Activated CD4-positive, alpha-beta T cell treated with anti-CD3 and anti-CD28 coated beads, Interleukin-2, amount 50 U/mL, for 48 hours (primary cell): ENCODE measurements around the gene TMC4.
"Not testable (repeated sequence)": the region's sequence is repeated elsewhere in the genome, so short reads cannot be mapped to it uniquely, and the experiment has no call there.

Experiments used
- DNase-seq, 2 experiments: peaks; one replicate each; pipeline ENCODE4 v3.0.0-alpha.2; 2020

The TMC4 gene

GRCh38 chr19:54201980-54202379 lies 29.0 kb upstream of the TMC4 start:
- DNase-seq = no peak

- no peak for DNase-seq
These were observed 28.3 kb upstream of the TMC4 start for GRCh38 chr19:54201172-54201701.

GRCh38 chr19:54199401-54199800 lies 26.4 kb upstream of the TMC4 start:
- no peak for DNase-seq

GRCh38 chr19:54197121-54197520 lies 24.2 kb upstream of the TMC4 start:
- no peak for DNase-seq

GRCh38 chr19:54196536-54196935 lies 23.6 kb upstream of the TMC4 start:
- no peak for DNase-seq

GRCh38 chr19:54194463-54194862 lies 21.5 kb upstream of the TMC4 start:
- DNase-seq = not testable (repeated sequence)

- DNase-seq = no peak
These were observed 20.1 kb upstream of the TMC4 start for GRCh38 chr19:54193011-54193410.

- DNase-seq = no peak
These were observed 19.0 kb upstream of the TMC4 start for GRCh38 chr19:54191811-54192453.

- peak; percentile 82 to 84 for DNase-seq
These were observed 18.3 kb upstream of the TMC4 start, which contains the start of gene TSEN34 for GRCh38 chr19:54191011-54191810. Gene TSEN34 (plus strand): TSS chr19:54191308. CDS start chr19:54191365, 57 bp downstream.

- DNase-seq = peak; percentile 100
These were observed 17.6 kb upstream of the TMC4 start for GRCh38 chr19:54190503-54191010.

GRCh38 chr19:54189735-54190502 lies 17.0 kb upstream of the TMC4 start:
- DNase-seq = peak; percentile 100

- DNase-seq = no peak
These were observed 16.3 kb upstream of the TMC4 start, which contains the start of gene MBOAT7 for GRCh38 chr19:54189145-54189734. Gene MBOAT7 (minus strand): TSS chr19:54189580. CDS start chr19:54188508, 1,072 bp downstream.

GRCh38 chr19:54188215-54188871 lies 15.4 kb upstream of the TMC4 start:
- peak; percentile 65 to 78 for DNase-seq

- no peak for DNase-seq
These were observed 14.0 kb upstream of the TMC4 start for GRCh38 chr19:54186934-54187381.

GRCh38 chr19:54186351-54186750 lies 13.4 kb upstream of the TMC4 start:
- no peak for DNase-seq

GRCh38 chr19:54183431-54183830 lies 10.5 kb upstream of the TMC4 start:
- no peak for DNase-seq

- not testable (repeated sequence) for DNase-seq
These were observed 8.9 kb upstream of the TMC4 start for GRCh38 chr19:54181894-54182293.

- no peak for DNase-seq
These were observed 7.7 kb upstream of the TMC4 start for GRCh38 chr19:54180691-54181091.

- no peak for DNase-seq
These were observed 7.0 kb upstream of the TMC4 start for GRCh38 chr19:54179921-54180461.

- DNase-seq = no peak
These were observed 6.4 kb upstream of the TMC4 start for GRCh38 chr19:54179262-54179852.
